RCC 7860 (cell line): Measurements from ENCODE around the gene IPO4.
A peak's percentile ranks its signal among the peaks of the same experiment; 100 is the strongest.
"Not testable (repeated sequence)": the region's sequence is repeated elsewhere in the genome, so short reads cannot be mapped to it uniquely, and the experiment has no call there.

Experiments used
- DNase-seq: peaks from one replicate; pipeline ENCODE4 v3.0.0-alpha.2; 2015; ENCODE audit warnings: low spot score
- FAIRE-seq: peaks from 2 replicates; lab custom pipeline; 2012; peaks lifted over from hg19 to GRCh38; lab: Jason Lieb, UNC

Gene IPO4

GRCh38 chr14:24215495-24216344 is 27.1 kb upstream of the IPO4 start, which contains the start of gene MDP1:
Gene MDP1, minus strand, starts transcription at chr14:24216066. Its CDS starts 111 bp downstream, at chr14:24215955.
- FAIRE-seq (no peak), DNase-seq (peak; percentile 60)

DNA sequence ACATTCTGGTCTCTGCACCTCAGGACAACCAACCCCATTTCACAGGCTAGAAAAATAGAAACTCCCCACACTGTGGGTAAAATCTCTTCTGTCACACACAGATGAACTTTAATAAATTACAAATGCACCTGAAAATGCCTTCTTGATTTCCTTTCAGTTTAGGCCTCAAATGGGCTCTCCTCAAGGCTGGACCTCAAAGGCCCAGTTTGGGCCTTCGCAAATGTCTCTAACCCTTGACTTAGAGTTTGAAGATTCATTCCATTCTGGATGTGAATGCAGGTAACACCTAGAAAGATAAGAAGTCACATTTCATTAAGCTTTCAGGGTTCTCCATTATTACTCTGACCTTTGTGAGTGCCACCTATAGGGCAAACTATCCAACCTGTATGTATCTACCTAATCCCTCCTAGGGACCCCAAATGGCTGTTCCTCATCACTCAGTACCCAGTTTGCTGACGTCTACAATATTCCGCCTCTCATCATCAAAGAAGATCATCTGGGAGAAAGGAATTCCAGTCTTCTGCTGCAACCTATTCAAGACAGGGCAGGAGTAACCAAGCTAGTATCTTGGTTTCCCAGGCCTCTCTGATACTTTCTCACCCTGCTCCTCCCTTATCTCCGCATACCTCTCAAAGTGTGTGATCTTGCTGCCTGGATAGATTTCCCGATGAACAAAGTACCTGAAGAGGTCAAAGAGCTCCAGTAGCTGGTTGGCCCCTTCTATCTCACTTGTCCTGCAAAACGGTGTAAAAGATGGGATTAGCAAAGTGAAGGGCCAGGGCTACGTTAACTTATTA is 25.4 kb upstream of the IPO4 start:
- DNase-seq = no peak
- FAIRE-seq = no peak

DNA sequence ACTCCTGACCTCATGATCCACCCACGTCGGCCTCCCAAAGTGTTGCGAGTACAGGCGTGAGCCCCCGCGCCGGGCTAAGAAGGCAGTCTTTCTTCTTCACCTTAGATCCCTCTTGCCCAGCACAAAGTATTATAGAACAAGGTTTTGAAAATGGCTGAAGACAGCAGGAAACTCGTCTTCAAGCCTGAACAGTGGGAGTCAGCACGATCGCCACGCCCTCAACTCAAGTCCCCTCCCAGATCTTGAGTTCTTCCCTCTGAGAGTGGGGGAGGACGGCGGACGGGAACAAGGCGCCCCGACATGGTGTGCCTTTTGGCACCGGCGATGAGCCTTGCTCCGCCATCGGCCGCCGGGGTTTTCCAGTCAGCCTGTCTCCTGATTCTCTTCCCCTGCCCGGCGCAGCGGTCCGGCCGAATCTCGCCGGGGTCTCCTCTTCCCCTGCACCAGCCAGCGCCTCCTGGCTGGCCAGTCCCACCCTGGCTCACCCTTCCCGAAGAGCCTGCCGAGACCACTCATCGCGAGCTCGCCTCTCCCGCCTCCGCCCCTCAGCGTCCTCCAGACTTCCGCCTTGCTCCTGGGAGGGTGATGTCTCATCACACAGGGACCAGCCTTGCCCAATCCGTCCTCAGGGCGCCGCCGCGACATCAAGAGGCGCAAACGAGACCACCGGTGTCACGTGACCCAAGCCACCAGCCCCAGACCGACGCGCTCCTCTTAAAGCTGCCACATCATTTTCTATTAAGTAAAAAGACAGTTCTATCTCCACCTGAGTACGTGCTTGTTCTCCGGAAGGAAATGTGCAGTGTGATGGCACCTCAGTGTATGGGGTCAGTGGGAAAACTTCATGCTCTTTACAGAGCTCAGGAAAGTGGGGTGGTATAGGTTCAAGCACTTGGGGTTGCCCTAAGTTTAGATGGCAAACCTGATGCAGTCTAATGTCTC is 24.6 kb upstream of the IPO4 start, which contains the start of gene CHMP4A:
TSS of gene CHMP4A (minus strand) at position 565 of the 942 bp plus-strand sequence. CDS start at position 516, 49 bp downstream.
- FAIRE-seq (no peak), DNase-seq (peak; percentile 88)

DNA sequence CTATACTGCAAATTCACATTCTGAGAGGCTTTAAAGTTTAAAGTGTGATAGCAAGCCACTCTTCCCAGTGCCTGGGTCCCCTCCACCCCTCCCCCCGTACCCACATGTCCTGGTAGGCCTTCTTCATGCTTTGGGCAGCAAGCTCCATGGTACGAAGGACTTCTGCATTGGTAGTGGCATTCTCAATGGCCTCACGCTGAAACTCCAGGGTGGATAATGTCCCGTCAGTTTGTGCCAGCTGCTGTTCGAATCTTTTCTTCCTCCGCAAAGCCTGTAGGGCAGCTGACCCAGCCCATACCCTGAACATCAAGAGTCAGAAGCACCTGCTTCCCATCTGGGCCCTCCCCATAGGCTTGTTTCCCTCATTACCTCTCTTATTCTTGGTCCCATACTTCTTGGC is 22.7 kb upstream of the IPO4 start:
- FAIRE-seq = no peak
- no peak for DNase-seq

GRCh38 chr14:24207625-24208024 is 19.0 kb upstream of the IPO4 start:
- no peak for FAIRE-seq
- no peak for DNase-seq

GRCh38 chr14:24207104-24207551 is 18.5 kb upstream of the IPO4 start:
- DNase-seq (no peak), FAIRE-seq (no peak)

GRCh38 chr14:24206260-24207103 is 17.9 kb upstream of the IPO4 start:
- FAIRE-seq = no peak
- no peak for DNase-seq

GRCh38 chr14:24204163-24205146 is 15.8 kb upstream of the IPO4 start:
- no peak for FAIRE-seq
- no peak for DNase-seq

GRCh38 chr14:24203249-24203886 is 14.8 kb upstream of the IPO4 start:
- not testable (repeated sequence) for FAIRE-seq, DNase-seq

DNA sequence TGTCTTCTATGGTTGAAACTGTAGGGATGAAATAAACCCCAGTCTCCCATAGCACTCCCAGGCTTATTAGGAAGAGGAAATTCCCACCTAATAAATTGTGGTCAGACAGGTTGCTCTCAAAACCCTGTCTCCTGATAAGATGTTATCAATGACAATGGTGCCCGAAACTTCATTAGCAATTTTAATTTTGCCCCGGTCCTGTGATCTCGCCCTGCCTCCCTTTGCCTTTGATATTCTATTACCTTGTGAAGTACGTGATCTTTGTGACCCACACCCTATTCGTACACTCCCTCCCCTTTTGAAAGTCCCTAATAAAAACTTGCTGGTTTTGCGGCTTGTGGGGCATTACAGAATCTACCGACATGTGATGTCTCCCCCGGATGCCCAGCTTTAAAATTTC is 13.9 kb upstream of the IPO4 start:
- DNase-seq, FAIRE-seq: not testable (repeated sequence)

DNA sequence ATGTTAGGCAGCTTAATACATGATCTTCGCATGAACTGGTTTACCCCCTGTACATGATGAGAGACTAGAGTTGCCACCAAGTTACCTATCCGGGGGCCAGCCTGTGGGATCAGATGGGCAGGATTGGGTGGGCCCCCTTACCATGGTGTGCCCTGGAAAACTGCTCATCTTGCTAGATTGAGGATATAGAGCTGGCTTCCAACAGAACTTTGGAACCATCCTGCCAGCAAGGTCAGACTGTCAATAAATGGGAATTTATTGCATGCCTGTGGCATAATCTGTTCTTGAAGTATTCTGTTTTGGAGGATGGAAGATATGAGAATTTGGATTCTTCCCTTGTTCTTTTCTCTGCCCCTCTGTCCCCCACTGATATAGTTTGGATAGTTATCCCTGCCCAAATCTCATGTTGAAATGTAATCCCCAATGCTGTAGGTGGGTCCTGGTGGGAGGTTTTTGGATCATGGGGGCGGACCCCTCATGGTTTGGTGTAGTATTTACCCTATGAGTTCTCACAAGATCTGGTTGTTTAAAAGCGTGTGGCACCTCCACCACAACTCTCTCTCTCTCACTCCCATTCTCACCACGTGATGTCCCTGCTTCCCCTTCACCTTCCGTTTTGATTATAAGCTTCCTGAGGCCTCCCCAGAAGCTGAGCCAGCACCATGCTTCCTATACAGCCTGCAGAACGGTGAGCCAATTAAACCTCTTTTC is 10.4 kb upstream of the IPO4 start:
- no peak for FAIRE-seq

DNA sequence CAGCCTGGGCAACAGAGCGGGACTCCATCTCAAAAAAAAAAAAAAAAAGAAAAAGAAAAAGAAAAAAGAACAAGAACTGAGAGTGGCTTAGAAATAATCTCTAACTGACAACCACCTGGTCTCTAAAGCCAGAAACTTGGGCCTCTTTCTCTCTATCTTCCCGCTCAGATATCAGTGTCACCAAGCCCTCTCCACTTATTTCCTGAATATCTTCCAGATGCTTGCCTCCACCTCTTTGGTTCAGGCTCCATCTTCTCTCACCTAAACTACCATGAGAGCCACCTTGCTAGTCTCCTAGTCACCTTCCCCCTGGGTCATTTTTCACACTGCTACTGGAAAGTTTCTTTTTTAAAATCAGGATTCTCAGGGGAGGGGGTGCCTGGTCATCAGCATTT is 8.4 kb upstream of the IPO4 start:
- DNase-seq (no peak), FAIRE-seq (no peak)

More for the DNA sequence above, 10.4 kb upstream of the IPO4 start:
- DNase-seq = no peak

DNA sequence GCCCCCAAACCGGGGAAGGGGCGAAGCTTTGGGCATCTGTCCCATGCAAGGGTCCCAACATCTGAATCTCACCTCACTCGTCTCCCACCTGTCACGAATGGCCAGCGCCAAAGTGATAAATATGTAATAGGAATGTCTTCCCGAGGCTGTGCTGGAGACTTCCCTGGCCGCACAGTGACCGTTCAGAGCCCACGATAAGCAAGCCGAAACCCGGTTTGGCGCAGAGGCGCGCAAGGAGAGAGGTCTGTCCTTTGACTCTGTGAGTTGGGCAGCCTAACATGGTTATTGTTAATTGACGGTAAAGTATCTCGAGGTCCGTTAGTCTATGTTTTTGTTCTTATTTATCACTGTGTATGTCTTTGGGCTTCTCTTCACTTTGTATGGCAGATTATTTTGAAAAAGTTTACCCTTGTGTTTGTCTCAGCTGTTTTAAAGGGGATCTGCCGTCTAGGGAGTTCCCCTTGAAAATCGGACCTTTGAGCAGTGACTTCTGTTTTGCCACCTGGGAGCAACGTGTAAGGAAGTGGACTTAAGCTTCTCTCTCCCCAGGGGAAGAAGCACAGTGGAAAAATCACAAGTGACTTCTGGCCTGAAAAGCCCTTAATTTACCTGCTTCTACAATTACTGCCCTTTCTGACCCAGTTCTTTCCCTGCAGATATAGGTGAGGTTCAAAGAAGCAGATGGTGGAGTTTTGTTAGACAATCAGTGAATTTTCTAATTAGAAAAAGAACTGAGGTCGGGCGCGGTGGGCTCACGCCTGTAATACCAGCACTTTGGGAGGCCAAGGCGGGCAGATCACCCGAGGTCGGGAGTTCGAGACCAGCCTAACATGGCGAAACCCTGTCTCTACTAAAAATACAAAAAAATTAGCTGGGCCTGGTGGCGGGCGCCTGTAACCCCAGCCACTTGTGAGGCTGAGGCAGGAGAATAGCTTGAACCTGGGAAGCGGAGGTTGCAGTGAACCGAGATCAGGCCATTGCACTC is 7.7 kb upstream of the IPO4 start:
- no peak for DNase-seq
- no peak for FAIRE-seq

- FAIRE-seq = no peak
- peak; percentile 50 for DNase-seq
Measured at GRCh38 chr14:24195186-24196070, 6.8 kb upstream of the IPO4 start, which contains the start of gene TM9SF1. Gene TM9SF1, minus strand, starts transcription at chr14:24195441. Its CDS starts 422 bp downstream, at chr14:24195019.

DNA sequence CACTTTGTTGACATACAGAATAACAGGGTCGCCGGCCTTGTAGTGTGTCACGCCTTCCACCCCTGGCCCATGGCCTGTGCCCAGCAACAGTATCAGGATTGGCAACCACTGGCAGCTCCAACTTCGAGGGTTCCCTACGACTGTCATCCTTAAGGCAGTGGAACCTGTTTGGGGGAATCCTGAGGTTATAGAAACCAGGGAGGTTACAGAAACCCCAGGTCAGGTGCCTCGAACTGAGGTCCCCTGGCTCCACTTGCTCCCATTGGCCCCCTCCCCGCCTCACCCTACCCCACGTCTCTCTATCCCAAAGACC is 6.2 kb upstream of the IPO4 start:
- FAIRE-seq (no peak), DNase-seq (no peak)
